ENCODE results near the gene TRIM25. TPM values are rescaled to one million over a fixed set of nuclear protein-coding genes. Genes with fewer than 3 reads are reported as not detected.

TRIM25 gene
- polyA plus RNA-seq, 1 of the 3 experiments (the other 2 are of a cell fraction) = 17.1 TPM

GRCh38 chr17:56925088-56925487 is 11.2 kb upstream of the TRIM25 start:
- H3K27me3 ChIP-seq (ENCODE audit: insufficient read depth) = no peaks in the 10 kb centered on the region
- peaks cover 12% of the 10 kb centered on the region for H3F3A ChIP-seq (replicated peaks; ENCODE audit: insufficient read depth)
- DNase-seq = no peak
- peaks cover 0 to 11% of the 10 kb centered on the region in 2 experiments for H3K36me3 ChIP-seq (replicated peaks in 1 of 2; ENCODE audit: control insufficient read depth in 1 of 2, insufficient read depth in 2 of 2, low read length in 1 of 2)
- no peaks in the 10 kb centered on the region for H3K4me1 ChIP-seq (ENCODE audit: control insufficient read depth in 1 of 2, insufficient read depth in 2 of 2, low read depth in 1 of 2, low read length in 1 of 2)
- H3K27ac ChIP-seq (ENCODE audit: low read depth in 2 of 2, low read length in 1 of 2) = no peak overlapping the region
- ChIA-PET CTCF (interaction anchor here (0.9 to 5.0 kb wide), 2 partner anchors 11 to 105 kb away, joined by 3 to 28 read pairs; no protein-coding TSS in a partner anchor), POLR2A (no interaction called here)
- H3K4me3 ChIP-seq (ENCODE audit: low read depth in 2 of 2, low read length in 1 of 2) = no peak overlapping the region
- WGBS (ENCODE audit: low lambda C conversion rate) = 53% methylated on average over 2 of the region's 2 CpGs
- TF ChIP-seq ZBTB33 (IDR thresholded peaks at IDR 0.05; ENCODE audit: borderline replicate concordance, low read depth) (no peak), TAF1 (IDR thresholded peaks at IDR 0.05; ENCODE audit: borderline replicate concordance, low read depth, low read length) (no peak), REST (IDR thresholded peaks at IDR 0.05; ENCODE audit: low read depth, low read length) (no peak), FOXJ3 (CRISPR knock-in tag; IDR thresholded peaks at IDR 0.05) (no peak), IRF3 (IDR thresholded peaks at IDR 0.05; ENCODE audit: low read depth, low read length) (no peak), RXRA (IDR thresholded peaks at IDR 0.05; ENCODE audit: borderline replicate concordance, low read depth) (no peak), USF2 (IDR thresholded peaks at IDR 0.05; ENCODE audit: borderline replicate concordance, low read depth, low read length) (no peak), CTCF (IDR thresholded peaks at IDR 0.05) (no peak), USF1 (IDR thresholded peaks at IDR 0.05; ENCODE audit: borderline replicate concordance, low read depth) (no peak), RCOR1 (IDR thresholded peaks at IDR 0.05; ENCODE audit: low read length) (no peak), TCF12 (IDR thresholded peaks at IDR 0.05) (no peak), SIN3A (IDR thresholded peaks at IDR 0.05; ENCODE audit: borderline replicate concordance, low read depth, low read length) (no peak), MEF2A (IDR thresholded peaks at IDR 0.05; ENCODE audit: borderline replicate concordance, low read depth) (no peak)
- no peaks in the 10 kb centered on the region for H3K9me2 ChIP-seq
- H3K9me3 ChIP-seq = peaks cover 18% of the 10 kb centered on the region
- H2AFZ ChIP-seq (ENCODE audit: low read depth) = no peak overlapping the region
- H3K9ac ChIP-seq = no peak overlapping the region
- no peak overlapping the region for H3K4me2 ChIP-seq
- no peaks in the 10 kb centered on the region for H3K79me2 ChIP-seq (ENCODE audit: insufficient read depth)
- no peaks in the 10 kb centered on the region for H4K20me1 ChIP-seq (ENCODE audit: insufficient read depth)
